ENCODE results near the gene PRX. TPM values are rescaled to one million over a fixed set of nuclear protein-coding genes. Genes with fewer than 3 reads are reported as not detected.

The PRX gene
- total and polyA plus RNA-seq, 9 of the 15 experiments (the other 6 are each of a cell fraction or from before 2014, with no cell fraction given), result 0.65 to 3.5 (median 1.7) TPM; not detected in 2

GRCh38 chr19:40363069-40363468 lies 50.1 kb downstream of the PRX start (continued):
- TF ChIP-seq ZC3H8 (IDR thresholded peaks at IDR 0.05) (no peak), ZNF24 (IDR thresholded peaks at IDR 0.05) (no peak), POLR2AphosphoS2 (IDR thresholded peaks at IDR 0.05; ENCODE audit: low read length) (no peak), SMARCA4 (IDR thresholded peaks at IDR 0.05) (peak; percentile 84), ZNF79 (CRISPR knock-in tag; IDR thresholded peaks at IDR 0.05; ENCODE audit: low read depth) (no peak), ZNF124 (CRISPR knock-in tag; IDR thresholded peaks at IDR 0.05) (no peak), SP2 (IDR thresholded peaks at IDR 0.05; ENCODE audit: extremely low read depth, low read depth, low read length, poor library complexity, severe bottlenecking) (no peak), FIP1L1 (IDR thresholded peaks at IDR 0.05; ENCODE audit: low read depth, low read length, poor library complexity, severe bottlenecking) (no peak), SLC30A9 (CRISPR knock-in tag; IDR thresholded peaks at IDR 0.05) (no peak), RBFOX2 (IDR thresholded peaks at IDR 0.05; ENCODE audit: low read depth, low read length) (no peak), MEIS2 (IDR thresholded peaks at IDR 0.05; ENCODE audit: partially characterized antibody) (peak; percentile 14), CBFA2T2 (conservative IDR thresholded peaks at IDR 0.05) (no peak), SRF (CRISPR knock-in tag; IDR thresholded peaks at IDR 0.05) (no peak), TCF7 (IDR thresholded peaks at IDR 0.05; ENCODE audit: borderline replicate concordance) (no peak), HOXB6 (CRISPR knock-in tag; IDR thresholded peaks at IDR 0.05; ENCODE audit: borderline replicate concordance) (no peak), ZEB2 (IDR thresholded peaks at IDR 0.05) (no peak), BRD4 (IDR thresholded peaks at IDR 0.05) (no peak), CHD2 (IDR thresholded peaks at IDR 0.05; ENCODE audit: low read depth, low read length) (no peak), TSC22D4 (tag; IDR thresholded peaks at IDR 0.05) (no peak), PHF20 (IDR thresholded peaks at IDR 0.05; ENCODE audit: partially characterized antibody) (no peak), XRCC3 (IDR thresholded peaks at IDR 0.05) (no peak), NR3C1 (CRISPR knock-in tag; IDR thresholded peaks at IDR 0.05) (no peak), ETV5 (CRISPR knock-in tag; IDR thresholded peaks at IDR 0.05; ENCODE audit: low read depth) (0 out of 2 replicates have a peak, but pooled peaks have one; percentile 25), NFXL1 (CRISPR knock-in tag; IDR thresholded peaks at IDR 0.05) (no peak), ZNF695 (CRISPR knock-in tag; IDR thresholded peaks at IDR 0.05) (no peak), TEAD4 (IDR thresholded peaks at IDR 0.05; ENCODE audit: low read length) (peak; percentile 55; the same call in 1 of the 2 replicates), TEAD4 (CRISPR knock-in tag; IDR thresholded peaks at IDR 0.05; ENCODE audit: borderline replicate concordance) (no peak), MAX (CRISPR knock-in tag; IDR thresholded peaks at IDR 0.05) (no peak), POLR3G (IDR thresholded peaks at IDR 0.05; ENCODE audit: extremely low read depth, insufficient read length, insufficient replicate concordance) (no peak), EZH2 (IDR thresholded peaks at IDR 0.05; ENCODE audit: borderline replicate concordance, low read depth, low read length) (no peak), KDM1A (IDR thresholded peaks at IDR 0.05) (peak; percentile 78 to 87; a peak in 3 of 4 replicates), CREB5 (CRISPR knock-in tag; IDR thresholded peaks at IDR 0.05) (no peak), MEF2D (tag; conservative IDR thresholded peaks at IDR 0.05; ENCODE audit: low read depth) (no peak), E2F3 (CRISPR knock-in tag; IDR thresholded peaks at IDR 0.05) (no peak)
